ENCODE results near the gene ANKRD22.
A peak's percentile ranks its signal among the peaks of the same experiment; 100 is the strongest.

Gene ANKRD22

DNA sequence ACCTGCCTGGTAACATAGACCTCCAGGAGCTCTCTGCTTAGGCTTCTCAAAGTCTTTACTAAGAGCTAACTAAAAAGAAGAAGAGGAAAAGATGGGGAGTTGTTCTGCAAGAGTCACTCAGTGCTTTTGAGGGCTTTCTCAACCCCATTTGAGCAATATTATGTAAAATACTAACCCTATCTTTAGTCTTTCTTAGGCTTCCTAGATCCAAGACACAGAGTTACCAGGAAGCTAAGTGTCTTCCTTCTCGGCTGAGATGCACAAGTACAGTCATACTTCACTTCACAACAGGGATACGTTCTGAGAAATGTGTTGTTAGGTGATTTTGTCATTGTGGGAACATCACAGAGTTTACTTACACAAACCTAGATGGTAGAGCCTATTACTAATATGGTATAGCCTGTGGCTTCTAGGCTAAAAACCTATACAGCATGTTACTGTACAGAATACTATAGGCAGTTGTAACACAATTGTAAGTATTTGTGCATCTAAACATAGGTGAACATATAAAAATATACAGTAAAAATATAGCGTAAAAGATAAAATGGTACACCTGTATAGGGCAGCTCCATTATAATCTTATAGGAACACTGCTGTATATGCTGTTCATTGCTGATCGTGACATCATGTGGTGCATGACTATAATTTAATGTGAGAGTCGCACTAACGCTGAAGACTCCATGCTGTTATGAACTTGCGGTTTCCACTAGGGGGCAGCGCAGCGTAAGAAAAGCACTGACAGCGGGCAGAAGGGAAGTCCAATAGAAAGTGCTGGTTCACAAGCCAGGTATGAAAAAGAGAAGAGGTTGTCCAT, 16.3 kb downstream of the ANKRD22 start:
- DNase-seq (ENCODE audit: low spot score): peak; percentile 83

DNA sequence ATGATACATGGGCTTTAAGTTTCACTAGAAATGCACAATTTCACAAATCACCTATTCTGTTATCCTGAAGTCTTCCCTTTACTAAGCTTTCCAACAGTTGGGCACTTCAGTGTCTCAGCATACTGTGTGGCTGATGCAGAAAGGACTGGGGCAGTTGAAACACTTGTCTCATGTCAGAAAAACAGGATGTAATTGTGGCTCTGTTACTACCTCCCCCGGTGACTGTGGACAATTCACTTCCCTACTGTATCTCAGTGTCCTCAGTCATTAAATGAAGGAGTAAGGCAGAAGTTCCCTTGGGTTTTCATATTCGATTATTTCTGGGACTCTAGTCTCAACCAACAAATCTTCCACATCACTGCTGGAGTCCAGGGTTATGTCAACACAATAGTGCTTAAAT, 17.9 kb downstream of the ANKRD22 start:
- no peak for DNase-seq (ENCODE audit: low spot score)

DNA sequence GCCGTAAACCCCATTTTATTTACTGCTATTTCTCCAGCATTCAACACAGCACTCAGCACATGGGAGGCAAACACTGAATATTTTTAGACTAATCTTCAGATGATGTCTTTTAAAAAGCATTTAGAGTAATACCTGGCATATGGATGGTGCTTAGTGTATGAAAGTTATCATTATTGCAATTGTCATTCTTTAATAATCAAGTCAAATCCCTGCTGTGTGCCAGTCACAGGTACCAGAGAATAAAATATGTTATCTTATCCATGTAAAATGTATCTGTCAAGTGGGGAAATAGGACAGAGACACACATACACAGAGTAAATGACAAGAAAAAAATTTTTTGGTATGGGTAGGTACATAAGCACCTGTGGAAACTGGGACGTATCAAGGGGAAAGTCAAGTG, 18.5 kb downstream of the ANKRD22 start:
- no peak for DNase-seq (ENCODE audit: low spot score)

DNA sequence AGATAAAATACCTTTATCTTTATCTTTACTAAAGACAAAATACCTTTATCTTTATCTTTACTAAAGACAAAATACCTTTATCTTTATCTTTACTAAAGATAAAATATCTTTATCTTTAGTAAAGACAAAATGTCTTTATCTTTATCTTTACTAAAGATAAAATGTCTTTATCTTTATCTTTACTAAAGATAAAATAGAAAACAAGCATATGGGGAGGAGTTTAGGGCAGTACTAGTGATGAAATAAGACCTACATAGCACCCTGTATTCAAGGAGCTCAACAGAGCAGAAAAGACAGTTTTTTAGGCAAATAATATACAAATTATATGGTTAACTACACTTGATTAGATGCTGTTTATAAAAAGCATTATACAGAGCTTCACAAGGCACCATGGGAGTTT, 19.3 kb downstream of the ANKRD22 start:
- no peak for DNase-seq (ENCODE audit: low spot score)

DNA sequence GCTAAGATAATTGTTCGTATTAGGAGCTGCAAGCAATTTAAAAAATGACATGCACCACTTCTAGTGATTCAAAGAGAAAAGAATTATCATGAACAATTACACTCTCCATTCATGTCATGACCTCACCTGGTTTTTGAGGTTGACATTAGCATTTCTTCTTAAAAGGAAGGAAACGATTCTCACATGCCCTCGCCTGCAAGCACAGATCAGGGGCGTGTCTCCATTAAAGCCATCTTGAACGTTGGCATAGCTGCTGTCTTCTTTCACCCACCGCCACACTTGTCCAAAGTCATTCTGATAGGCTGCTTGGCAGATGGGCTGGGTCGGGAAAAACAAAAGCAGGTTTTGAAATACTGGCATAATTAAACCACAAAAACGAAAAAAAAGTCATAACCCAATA, 19.9 kb downstream of the ANKRD22 start:
- no peak for DNase-seq (ENCODE audit: low spot score)

DNA sequence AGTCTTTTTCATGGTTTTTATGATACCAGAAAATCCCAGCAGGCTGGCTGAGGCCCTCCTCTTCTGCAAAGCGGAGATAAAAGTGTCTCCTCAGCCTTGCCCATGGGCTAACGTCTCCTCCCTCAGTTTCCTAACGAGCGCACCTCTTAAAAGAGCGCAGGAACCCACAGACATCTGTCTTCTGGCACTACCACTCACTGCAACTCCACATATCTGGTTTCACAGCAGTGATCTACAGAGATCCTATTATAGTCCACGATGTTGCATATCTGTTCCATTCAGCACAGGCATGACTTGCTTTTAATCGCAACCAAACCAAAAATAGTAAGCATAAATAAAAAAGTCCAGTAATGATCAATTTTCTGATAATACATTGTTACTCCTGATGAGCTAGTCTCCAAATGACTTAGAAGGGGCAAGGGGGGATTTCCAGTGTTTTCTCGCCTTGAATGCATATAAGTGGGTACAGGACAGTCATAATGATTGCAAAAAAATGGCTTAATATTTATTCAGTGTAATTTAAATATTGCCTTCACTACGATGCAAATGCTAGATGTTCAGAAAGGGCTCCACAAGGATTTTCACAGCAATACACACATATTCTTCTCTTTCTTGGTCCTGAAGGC, 20.9 kb downstream of the ANKRD22 start:
- DNase-seq (ENCODE audit: low spot score): no peak

DNA sequence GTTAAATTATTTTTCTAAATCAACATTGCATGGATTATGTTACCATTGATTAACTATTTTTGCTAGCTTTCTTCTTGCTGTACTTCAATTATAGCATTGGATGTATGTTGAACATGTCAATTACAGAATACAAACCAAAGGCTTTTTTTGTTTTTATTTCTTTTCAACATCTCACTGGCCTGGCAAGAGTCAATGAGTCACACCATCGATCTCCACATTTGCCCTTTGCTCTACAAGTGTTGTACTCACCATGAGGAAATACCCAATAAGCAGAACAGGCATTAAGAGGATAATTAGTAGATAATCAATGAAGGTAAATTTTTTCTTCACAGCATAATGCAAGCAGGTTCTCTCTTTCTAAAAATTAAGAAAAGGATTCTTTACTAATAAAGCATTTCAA, 23.3 kb downstream of the ANKRD22 start:
- DNase-seq (ENCODE audit: low spot score): no peak

DNA sequence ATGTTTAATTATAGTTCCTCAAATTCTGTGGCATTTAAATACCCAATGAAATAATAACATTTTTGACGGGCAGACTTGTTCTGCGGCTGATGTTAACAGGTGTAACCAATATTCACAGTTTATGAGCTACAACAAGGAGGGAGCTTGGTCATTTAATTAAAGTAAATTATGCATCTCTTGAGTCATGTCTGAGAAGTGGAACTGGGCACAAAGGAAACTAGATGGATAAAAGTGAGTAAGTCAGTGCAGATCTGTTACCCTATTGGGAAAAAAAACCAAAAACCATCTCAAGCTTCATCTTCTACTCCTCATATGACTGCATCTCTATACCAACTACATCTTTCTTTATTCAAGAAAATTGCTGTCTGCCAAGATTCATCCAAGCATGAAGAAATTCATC, 24.0 kb downstream of the ANKRD22 start:
- no peak for DNase-seq (ENCODE audit: low spot score)

DNA sequence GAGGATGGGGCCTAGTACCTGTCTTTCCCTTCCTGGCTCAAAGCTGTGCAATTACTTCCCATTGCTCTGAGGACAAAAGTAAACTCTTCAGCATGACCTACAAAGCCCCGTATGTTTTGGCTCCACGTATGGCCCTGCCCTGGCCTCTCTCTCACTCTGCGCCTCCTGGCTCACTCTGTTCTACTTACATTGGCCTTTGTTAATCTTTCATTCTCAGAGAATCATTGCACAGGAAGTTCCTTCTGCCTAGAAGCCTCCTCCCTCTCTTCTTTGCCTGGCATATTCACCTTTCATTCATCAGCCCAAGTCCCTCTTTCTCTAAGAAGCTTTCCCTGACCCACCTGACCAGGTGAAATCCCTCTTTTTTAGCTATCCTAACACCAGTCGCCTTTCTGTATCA, 25.3 kb downstream of the ANKRD22 start:
- DNase-seq (ENCODE audit: low spot score): no peak

DNA sequence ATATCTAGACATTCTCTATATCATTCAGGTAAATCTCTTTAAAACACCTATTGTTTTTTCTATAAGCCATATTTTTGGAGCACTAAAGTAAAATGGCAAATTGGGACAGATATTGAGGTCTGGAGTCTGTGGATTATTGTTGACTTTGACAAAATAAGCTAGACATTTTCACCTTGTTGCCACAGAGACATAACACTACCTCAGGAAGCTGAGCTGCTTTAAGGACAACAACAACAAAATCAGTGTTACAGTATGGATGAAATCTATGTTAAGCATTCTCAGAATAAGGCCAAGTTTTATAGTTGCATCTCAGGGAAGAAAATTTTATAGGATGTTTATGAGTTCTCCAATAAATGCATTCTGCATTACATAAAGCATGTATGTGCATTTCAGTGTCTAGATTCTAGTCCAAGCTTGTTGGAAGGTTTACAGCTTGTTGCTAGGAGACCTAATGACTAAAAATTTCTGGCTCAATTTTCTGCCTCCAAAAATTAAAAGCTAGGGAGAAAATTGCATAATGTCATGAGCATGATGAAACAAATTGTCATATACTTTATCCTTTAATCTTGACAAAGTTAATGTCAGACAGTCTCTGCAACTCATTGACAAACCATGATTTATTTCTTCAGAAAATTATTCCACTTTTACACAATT, 30.8 kb downstream of the ANKRD22 start:
- DNase-seq (ENCODE audit: low spot score): no peak

DNA sequence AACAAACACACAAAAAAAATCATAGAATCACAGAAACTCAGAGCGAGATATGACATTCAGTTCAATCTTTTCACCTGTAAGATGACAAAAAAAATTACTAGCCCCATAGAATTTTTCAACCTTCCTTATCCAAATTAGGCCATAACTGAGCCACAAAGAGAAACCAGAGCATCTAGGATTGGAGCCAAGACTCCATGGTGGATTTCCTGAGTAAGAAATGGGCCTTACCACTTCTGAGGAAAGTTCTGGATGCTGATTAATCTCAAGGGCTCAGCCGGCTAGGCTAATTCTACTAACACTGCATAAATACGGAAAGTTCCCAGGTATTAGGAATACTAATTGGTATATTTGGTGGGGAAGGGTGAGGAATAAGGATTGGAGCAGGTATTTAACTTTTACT, 32.4 kb downstream of the ANKRD22 start:
- no peak for DNase-seq (ENCODE audit: low spot score)

DNA sequence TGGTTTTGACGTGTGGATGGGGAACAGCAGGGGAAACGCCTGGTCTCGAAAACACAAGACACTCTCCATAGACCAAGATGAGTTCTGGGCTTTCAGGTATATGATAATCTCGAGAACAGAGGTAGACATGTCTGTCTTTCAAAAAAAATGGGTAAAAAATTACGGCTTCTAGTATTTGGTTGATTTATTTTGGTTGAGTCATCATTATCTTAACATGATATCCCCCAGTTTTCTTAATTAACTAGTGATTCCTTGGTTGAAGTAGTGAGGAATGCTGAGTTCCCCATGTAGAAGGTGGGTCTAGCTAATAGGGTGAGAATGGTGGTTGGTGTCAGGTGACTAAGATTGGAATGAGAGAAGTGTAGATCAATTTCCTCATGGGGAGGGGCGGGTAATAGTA, 38.4 kb downstream of the ANKRD22 start:
- DNase-seq (ENCODE audit: low spot score): no peak

DNA sequence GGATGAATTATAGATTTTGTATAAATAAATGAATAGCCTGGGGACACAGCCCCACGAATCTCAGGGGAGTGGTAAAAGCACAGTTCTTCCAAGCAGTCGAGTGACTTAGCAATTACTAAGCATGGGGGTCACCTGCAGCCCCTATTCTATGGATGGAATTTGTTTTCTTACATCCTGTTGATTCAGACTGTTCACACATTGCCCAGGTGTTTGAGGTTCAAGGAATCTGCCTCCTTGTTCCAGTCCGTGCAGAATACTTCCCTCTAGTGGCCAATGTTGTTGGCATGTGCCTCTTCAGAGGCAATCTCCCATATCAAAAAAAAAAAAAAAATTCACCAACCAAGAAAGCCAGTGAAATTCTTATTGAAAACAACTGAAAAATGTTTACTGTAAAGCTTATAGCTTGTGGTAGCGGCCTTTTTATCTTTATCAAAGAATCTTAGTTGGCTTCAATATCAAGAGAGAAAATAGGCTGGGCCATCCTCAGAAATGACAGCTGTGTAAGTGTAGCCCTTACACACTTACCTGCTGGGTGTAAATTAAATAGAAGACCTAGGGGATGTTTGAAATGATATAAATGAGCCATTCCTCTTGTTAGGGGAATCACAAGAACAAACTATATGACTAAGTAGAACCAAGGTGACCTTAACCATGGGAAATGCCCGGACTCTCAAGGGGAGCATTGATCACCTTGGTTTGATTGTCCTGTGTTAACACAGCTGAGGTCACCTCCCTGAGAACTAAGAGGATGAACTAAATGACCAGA, 41.3 kb downstream of the ANKRD22 start:
- DNase-seq (ENCODE audit: low spot score): no peak

DNA sequence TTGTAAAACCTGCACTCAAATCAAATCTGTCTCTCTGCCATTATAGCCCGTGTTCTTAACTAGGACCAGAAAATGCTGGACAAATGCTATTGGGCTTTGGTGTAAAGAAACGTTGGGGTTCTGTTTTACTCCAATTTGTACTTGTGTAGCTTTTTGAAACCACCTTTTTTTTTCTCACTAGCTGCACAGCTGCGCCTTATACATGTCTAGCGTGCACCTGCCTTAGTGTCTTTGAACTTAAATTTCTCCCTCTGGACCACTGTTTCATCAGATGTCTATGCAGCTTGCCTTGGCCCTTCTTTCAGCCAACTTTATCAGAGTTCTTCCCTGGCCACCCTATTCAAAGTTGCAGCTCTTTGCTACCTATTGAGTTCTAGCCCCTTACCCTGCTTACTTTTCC, 42.0 kb downstream of the ANKRD22 start:
- DNase-seq (ENCODE audit: low spot score): no peak

DNA sequence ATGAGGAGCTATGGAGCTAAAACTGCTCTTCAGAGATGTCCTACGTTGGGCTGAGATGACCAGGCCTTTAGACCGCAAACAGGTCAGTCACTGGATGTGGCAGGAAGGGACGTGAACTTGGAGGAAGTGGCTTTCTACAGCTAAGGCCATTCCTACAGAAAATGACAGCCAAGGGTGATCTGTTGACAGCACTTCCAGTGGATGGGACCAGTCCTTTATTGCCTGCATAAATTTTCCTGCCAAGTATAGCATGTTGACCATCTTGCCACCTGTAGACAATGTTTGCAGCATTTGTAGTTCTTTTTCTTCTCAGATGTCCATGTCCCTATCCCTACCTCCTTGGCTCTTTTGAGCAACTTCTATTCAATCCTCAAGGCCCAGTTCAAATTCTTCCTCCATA, 45.7 kb downstream of the ANKRD22 start:
- no peak for DNase-seq (ENCODE audit: low spot score)

DNA sequence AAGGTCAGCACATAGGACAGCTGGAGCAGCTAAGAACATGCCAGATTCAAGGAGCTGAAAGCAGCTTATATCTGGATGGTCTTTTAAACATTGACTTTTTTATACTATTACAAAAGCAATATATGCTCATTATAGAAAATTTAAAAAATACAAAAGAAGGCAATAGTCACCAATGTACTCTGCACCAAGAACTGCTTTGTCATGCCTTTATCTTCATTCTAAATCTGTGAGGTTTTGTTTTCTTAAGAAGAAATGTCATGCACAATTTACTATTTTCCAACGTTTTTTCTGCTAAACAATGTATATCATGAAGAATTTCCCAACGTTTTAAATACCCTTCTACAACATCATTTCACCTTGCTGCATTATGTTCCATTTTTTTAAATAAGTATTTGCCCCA, 46.3 kb downstream of the ANKRD22 start:
- no peak for DNase-seq (ENCODE audit: low spot score)

DNA sequence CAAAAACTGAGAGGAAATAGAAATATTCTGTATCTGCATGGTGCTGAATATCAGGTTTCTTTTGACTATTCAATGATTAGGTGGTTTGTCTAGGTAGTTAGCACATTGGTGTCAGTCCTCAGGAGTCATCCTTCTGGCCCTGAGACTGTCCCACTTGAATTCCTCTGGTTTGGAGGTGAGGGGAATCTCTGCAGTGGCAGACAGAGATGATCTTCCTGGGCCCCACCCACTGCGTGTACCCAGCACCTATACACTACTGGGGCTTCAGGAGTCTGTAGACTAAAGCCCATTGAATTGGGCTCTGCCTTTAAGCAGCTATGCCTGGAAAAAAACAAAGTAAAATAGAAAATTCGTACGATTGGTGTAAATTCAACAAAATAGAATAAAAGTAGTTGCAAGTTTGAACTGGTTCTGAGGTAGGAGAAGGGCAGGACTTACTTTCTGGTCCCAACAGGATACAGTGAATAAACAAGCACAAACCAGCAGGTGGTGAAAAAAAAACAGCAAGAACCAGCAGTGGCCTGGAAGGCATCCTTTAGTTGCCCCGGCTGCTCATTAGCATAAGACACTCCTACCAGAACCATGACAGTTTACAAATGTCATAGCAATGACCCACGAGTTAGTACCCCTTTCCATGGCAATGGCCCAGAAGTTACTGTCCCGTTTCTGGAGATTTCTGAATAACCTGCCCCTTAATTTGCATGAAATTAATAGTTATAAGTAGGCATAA, 47.4 kb downstream of the ANKRD22 start:
- DNase-seq (ENCODE audit: low spot score): no peak

DNA sequence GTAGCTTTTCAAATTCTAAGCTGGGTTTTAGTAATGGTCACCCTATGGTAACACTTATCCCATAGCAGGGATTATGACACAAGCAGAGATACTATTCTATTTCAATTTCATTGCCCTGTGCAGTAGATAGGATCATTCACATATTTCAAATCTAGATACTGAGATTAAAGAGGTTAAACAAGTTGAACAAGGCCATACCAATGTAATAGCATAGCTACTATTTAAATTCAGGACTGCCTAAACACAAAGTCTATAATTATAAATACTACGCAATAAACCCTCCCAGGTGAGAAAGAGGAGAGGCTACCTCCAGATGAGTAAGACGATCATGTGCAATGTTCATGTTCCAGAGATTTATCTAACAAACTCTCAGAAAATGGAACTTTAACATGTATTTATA, 48.0 kb downstream of the ANKRD22 start:
- DNase-seq (ENCODE audit: low spot score): no peak

DNA sequence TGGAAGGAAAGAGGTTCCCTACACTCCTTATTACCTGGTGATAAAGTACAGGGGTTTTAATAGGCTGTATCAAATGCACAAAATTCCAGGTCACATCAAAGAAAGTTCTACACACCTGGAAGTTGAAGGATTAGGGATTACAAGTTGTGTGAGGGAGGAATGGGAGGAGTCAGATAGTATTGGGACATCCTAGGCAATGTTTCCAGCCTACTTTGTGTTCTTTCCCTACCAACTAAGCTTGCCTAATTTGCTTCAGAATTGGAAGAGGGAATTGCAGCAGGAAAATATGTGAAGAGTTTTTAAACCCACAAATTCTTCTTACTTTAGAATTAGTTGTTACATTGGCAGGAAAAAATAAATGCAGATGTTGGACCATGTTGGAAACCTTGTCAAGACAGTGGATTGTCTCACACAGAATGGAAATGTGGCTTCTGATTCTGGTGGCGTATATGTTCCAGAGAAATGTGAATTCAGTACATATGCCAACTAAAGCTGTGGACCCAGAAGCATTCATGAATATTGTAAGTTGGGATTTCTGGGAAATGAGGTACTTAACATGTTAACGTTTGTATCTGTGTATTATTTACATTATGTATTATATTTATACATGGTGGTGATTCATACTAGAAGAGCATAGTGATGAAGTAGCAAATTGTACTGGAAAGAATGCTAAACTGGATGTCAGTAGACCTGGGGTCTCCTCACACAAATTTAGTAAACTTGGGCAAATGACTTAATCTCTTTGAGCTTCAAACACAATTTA, 48.9 kb downstream of the ANKRD22 start, which contains the start of gene LIPM:
LIPM (plus strand) TSS at position 208 of the 763 bp plus-strand sequence; CDS start at position 375, 167 bp downstream.
- DNase-seq (ENCODE audit: low spot score): no peak

DNA sequence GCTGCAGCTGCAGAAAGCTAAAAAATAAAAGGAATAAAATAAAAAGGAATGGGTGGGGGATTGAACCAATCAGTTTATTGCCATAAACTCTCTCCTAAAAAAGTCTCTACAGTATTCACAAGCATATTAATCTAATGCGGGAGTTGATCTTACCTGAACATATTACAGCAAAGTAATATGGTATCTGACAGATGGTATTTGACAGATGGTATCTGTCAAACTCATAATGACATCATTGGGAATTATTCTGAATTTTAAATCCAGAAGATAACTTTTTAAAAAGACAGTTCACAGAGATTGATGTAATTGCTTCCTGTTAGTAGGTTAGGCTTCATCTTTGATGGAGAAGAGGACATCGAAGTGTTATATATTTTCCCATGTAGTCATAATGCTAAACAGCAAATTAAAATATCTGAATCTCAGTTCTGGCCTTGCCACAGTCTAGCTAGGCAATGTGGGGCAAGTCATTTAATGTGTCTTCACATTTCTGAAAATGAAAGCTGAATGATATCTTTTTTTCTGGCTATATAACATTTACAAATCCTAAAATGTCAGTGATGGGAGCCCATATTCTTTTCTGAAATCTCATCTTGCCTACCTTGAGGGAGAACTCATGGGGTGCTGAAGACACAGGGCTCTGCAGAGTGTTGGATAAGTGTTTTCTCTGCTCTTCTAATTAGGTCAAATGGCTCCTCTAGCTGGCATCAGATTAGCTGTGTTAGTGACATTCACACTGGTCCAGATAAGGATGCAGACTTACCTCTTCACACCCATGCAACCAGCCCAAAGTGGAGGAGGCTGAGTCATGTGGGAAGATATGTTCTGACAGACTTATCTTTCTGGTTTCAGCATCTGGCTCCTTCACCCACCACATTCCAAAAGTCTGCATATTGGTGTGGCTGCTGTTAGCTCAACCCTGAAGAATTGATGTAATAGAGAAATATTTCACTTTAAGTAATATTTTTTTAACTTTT, 51.2 kb downstream of the ANKRD22 start:
- DNase-seq (ENCODE audit: low spot score): no peak
